Tibial nerve (tissue), 4 donors: ENCODE results near the gene RIPK1.

Experiments used
- EP300 ChIP-seq, 2 donors: sonication (generic); formaldehyde crosslinking; IDR thresholded peaks; one replicate each; pipeline ENCODE4 v1.6.1; 2017; ENCODE audit warnings: antibody characterized with exemption in 2 of 2, mild to moderate bottlenecking in 1 of 2
- TF ChIP-seq, protein P1 (sequence below), 5 experiments: fragments of 200-600 bp in 3 of 5; fragments of 450-650 bp in 2 of 5; sonication (generic) in 3 of 5; IDR thresholded peaks; one replicate each; pipeline ENCODE4 v1.5.1; 2016 to 2019; ENCODE audit warnings: antibody characterized with exemption in 5 of 5, mild to moderate bottlenecking in 3 of 5, moderate library complexity in 2 of 5

DNA sequence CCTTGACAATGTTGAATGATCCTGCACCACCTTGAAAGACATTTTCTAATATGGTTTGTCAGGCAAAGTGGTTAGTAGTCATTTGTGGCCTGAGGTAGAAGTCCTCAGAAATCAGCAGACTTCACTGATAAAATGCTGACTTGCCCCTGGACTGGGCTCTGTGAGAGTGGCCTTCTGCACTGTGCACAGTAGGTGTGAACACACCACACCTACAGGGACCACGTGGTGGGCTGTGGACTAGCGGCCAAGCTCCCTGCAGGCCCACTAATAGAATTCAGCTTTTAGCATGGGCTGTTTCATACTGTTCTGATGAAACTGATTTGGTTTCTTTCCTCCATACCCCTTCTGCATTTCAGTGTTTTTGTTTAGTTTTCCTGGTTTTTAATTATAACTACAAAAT lies 57.5 kb downstream of the RIPK1 start:
- TF ChIP-seq, protein P1, sequence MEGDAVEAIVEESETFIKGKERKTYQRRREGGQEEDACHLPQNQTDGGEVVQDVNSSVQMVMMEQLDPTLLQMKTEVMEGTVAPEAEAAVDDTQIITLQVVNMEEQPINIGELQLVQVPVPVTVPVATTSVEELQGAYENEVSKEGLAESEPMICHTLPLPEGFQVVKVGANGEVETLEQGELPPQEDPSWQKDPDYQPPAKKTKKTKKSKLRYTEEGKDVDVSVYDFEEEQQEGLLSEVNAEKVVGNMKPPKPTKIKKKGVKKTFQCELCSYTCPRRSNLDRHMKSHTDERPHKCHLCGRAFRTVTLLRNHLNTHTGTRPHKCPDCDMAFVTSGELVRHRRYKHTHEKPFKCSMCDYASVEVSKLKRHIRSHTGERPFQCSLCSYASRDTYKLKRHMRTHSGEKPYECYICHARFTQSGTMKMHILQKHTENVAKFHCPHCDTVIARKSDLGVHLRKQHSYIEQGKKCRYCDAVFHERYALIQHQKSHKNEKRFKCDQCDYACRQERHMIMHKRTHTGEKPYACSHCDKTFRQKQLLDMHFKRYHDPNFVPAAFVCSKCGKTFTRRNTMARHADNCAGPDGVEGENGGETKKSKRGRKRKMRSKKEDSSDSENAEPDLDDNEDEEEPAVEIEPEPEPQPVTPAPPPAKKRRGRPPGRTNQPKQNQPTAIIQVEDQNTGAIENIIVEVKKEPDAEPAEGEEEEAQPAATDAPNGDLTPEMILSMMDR (IDR thresholded peaks at IDR 0.05): no peak
- TF ChIP-seq EP300 (IDR thresholded peaks at IDR 0.05): no peak
